HEK293 (cell line): ENCODE data around the gene GPX4.

Source experiments
- BCL11A ChIP-seq: fragments of 450-650 bp; formaldehyde crosslinking; IDR thresholded peaks from 2 replicates; pipeline ENCODE4 v1.5.1; 2016; ENCODE audit warnings: low read depth, missing biosample characterization, missing genetic modification characterization
- BCL11B ChIP-seq: fragments of 450-650 bp; formaldehyde crosslinking; IDR thresholded peaks from 2 replicates; pipeline ENCODE4 v1.5.1; 2016; ENCODE audit warnings: low read depth, missing biosample characterization, missing genetic modification characterization
- GLI4 ChIP-seq: fragments of 450-650 bp; formaldehyde crosslinking; IDR thresholded peaks from 2 replicates; pipeline ENCODE4 v1.5.1; 2016; ENCODE audit warnings: missing biosample characterization, missing genetic modification characterization
- GLIS1 ChIP-seq: fragments of 450-650 bp; formaldehyde crosslinking; IDR thresholded peaks from 2 replicates; pipeline ENCODE4 v1.5.1; 2016; ENCODE audit warnings: missing biosample characterization, missing genetic modification characterization
- KLF1 ChIP-seq: fragments of 450-650 bp; formaldehyde crosslinking; IDR thresholded peaks from 2 replicates; pipeline ENCODE4 v1.5.1; 2016; ENCODE audit warnings: missing biosample characterization, missing genetic modification characterization
- KLF10 ChIP-seq: fragments of 450-650 bp; IDR thresholded peaks from 2 replicates; pipeline ENCODE4 v1.5.1; 2018; ENCODE audit warnings: missing biosample characterization, mild to moderate bottlenecking, missing genetic modification characterization
- MYNN ChIP-seq: fragments of 450-650 bp; formaldehyde crosslinking; IDR thresholded peaks from 2 replicates; pipeline ENCODE4 v1.5.1; 2016; ENCODE audit warnings: missing biosample characterization, missing genetic modification characterization, borderline replicate concordance
- OVOL3 ChIP-seq: fragments of 450-650 bp; formaldehyde crosslinking; IDR thresholded peaks from 2 replicates; pipeline ENCODE4 v1.5.1; 2016; ENCODE audit warnings: missing biosample characterization, missing genetic modification characterization
- RBAK ChIP-seq: fragments of 450-650 bp; formaldehyde crosslinking; IDR thresholded peaks from 2 replicates; pipeline ENCODE4 v1.5.1; 2016; ENCODE audit warnings: missing biosample characterization, missing genetic modification characterization
- SP2 ChIP-seq: fragments of 450-650 bp; formaldehyde crosslinking; IDR thresholded peaks from 2 replicates; pipeline ENCODE4 v1.5.1; 2016; ENCODE audit warnings: missing biosample characterization, missing genetic modification characterization
- ZBTB21 ChIP-seq: fragments of 450-650 bp; formaldehyde crosslinking; IDR thresholded peaks from 2 replicates; pipeline ENCODE4 v1.5.1; 2017; ENCODE audit warnings: missing biosample characterization, missing genetic modification characterization
- ZFP41 ChIP-seq: fragments of 450-650 bp; formaldehyde crosslinking; IDR thresholded peaks from 2 replicates; pipeline ENCODE4 v1.5.1; 2016; ENCODE audit warnings: missing biosample characterization, missing genetic modification characterization, borderline replicate concordance
- ZIC2 ChIP-seq: fragments of 450-650 bp; formaldehyde crosslinking; IDR thresholded peaks from 2 replicates; pipeline ENCODE4 v1.5.1; 2016; ENCODE audit warnings: missing biosample characterization, missing genetic modification characterization
- ZNF114 ChIP-seq: fragments of 450-650 bp; formaldehyde crosslinking; IDR thresholded peaks from 2 replicates; pipeline ENCODE4 v1.5.0; 2017; ENCODE audit warnings: missing biosample characterization, missing genetic modification characterization
- ZNF140 ChIP-seq: fragments of 450-650 bp; formaldehyde crosslinking; IDR thresholded peaks from 2 replicates; pipeline ENCODE4 v1.5.1; 2016; ENCODE audit warnings: missing biosample characterization, missing genetic modification characterization
- ZNF169 ChIP-seq: fragments of 450-650 bp; formaldehyde crosslinking; IDR thresholded peaks from 2 replicates; pipeline ENCODE4 v1.5.1; 2016; ENCODE audit warnings: missing biosample characterization, missing genetic modification characterization
- ZNF175 ChIP-seq: fragments of 450-650 bp; formaldehyde crosslinking; IDR thresholded peaks from 2 replicates; pipeline ENCODE4 v1.5.1; 2016; ENCODE audit warnings: missing biosample characterization, missing genetic modification characterization
- ZNF184 ChIP-seq: fragments of 450-650 bp; IDR thresholded peaks from 2 replicates; pipeline ENCODE4 v1.5.1; 2018; ENCODE audit warnings: missing biosample characterization, mild to moderate bottlenecking, missing genetic modification characterization
- ZNF221 ChIP-seq: fragments of 450-650 bp; formaldehyde crosslinking; IDR thresholded peaks from 2 replicates; pipeline ENCODE4 v1.5.1; 2017; ENCODE audit warnings: missing biosample characterization, missing genetic modification characterization, borderline replicate concordance
- ZNF292 ChIP-seq: fragments of 450-650 bp; formaldehyde crosslinking; IDR thresholded peaks from 2 replicates; pipeline ENCODE4 v1.5.1; 2016; ENCODE audit warnings: low read depth, missing biosample characterization, missing genetic modification characterization, borderline replicate concordance
- ZNF341 ChIP-seq: fragments of 450-650 bp; formaldehyde crosslinking; IDR thresholded peaks from 2 replicates; pipeline ENCODE4; 2016; ENCODE audit warnings: low read depth, missing biosample characterization, missing genetic modification characterization
- ZNF366 ChIP-seq: fragments of 450-650 bp; formaldehyde crosslinking; conservative IDR thresholded peaks from 2 replicates; pipeline ENCODE4 v1.5.1; 2016; ENCODE audit warnings: missing biosample characterization, missing genetic modification characterization
- ZNF473 ChIP-seq: fragments of 450-650 bp; formaldehyde crosslinking; IDR thresholded peaks from 2 replicates; pipeline ENCODE4 v1.5.1; 2017; ENCODE audit warnings: missing biosample characterization, missing genetic modification characterization
- ZNF48 ChIP-seq: fragments of 450-650 bp; formaldehyde crosslinking; IDR thresholded peaks from 2 replicates; pipeline ENCODE4 v1.5.1; 2016; ENCODE audit warnings: missing biosample characterization, missing genetic modification characterization
- ZNF510 ChIP-seq: fragments of 450-650 bp; formaldehyde crosslinking; IDR thresholded peaks from 2 replicates; pipeline ENCODE4 v1.5.1; 2018; ENCODE audit warnings: mild to moderate bottlenecking, missing genetic modification characterization, missing biosample characterization; ENCODE audit not compliant: insufficient replicate concordance
- ZNF529 ChIP-seq: fragments of 450-650 bp; formaldehyde crosslinking; IDR thresholded peaks from 2 replicates; pipeline ENCODE4 v1.5.1; 2017; ENCODE audit warnings: missing genetic modification characterization, missing biosample characterization; ENCODE audit not compliant: insufficient replicate concordance
- ZNF555 ChIP-seq: fragments of 450-650 bp; formaldehyde crosslinking; conservative IDR thresholded peaks from 2 replicates; pipeline ENCODE4 v1.5.1; 2017; ENCODE audit warnings: missing biosample characterization, mild to moderate bottlenecking, missing genetic modification characterization, inconsistent platforms
- ZNF701 ChIP-seq: fragments of 450-650 bp; formaldehyde crosslinking; IDR thresholded peaks from 2 replicates; pipeline ENCODE4 v1.5.1; 2016; ENCODE audit warnings: missing biosample characterization, missing genetic modification characterization
- ZXDB ChIP-seq: fragments of 450-650 bp; formaldehyde crosslinking; IDR thresholded peaks from 2 replicates; pipeline ENCODE4 v1.5.1; 2016; ENCODE audit warnings: missing biosample characterization, missing genetic modification characterization
- TF ChIP-seq, protein P1 (sequence below): fragments of 450-650 bp; formaldehyde crosslinking; IDR thresholded peaks from 2 replicates; pipeline ENCODE4 v1.5.1; 2016; ENCODE audit warnings: missing biosample characterization, missing genetic modification characterization
- TF ChIP-seq, protein P2 (sequence below): fragments of 450-650 bp; formaldehyde crosslinking; IDR thresholded peaks from 2 replicates; pipeline ENCODE4 v1.5.1; 2016; ENCODE audit warnings: missing biosample characterization, missing genetic modification characterization
- TF ChIP-seq, protein P3 (sequence below): fragments of 450-650 bp; formaldehyde crosslinking; IDR thresholded peaks from 2 replicates; pipeline ENCODE4 v1.5.1; 2016; ENCODE audit warnings: missing biosample characterization, missing genetic modification characterization
- TF ChIP-seq, protein P4 (sequence below): sonication (generic); formaldehyde crosslinking; IDR thresholded peaks from 2 replicates; pipeline ENCODE4 v1.8.1; 2022; ENCODE audit warnings: mild to moderate bottlenecking, moderate library complexity, missing genetic modification reagents
- TF ChIP-seq, protein P5 (sequence below): fragments of 450-650 bp; formaldehyde crosslinking; IDR thresholded peaks from 2 replicates; pipeline ENCODE4 v1.5.1; 2017; ENCODE audit warnings: missing biosample characterization, mild to moderate bottlenecking, missing genetic modification characterization, moderate library complexity

The GPX4 gene

DNA sequence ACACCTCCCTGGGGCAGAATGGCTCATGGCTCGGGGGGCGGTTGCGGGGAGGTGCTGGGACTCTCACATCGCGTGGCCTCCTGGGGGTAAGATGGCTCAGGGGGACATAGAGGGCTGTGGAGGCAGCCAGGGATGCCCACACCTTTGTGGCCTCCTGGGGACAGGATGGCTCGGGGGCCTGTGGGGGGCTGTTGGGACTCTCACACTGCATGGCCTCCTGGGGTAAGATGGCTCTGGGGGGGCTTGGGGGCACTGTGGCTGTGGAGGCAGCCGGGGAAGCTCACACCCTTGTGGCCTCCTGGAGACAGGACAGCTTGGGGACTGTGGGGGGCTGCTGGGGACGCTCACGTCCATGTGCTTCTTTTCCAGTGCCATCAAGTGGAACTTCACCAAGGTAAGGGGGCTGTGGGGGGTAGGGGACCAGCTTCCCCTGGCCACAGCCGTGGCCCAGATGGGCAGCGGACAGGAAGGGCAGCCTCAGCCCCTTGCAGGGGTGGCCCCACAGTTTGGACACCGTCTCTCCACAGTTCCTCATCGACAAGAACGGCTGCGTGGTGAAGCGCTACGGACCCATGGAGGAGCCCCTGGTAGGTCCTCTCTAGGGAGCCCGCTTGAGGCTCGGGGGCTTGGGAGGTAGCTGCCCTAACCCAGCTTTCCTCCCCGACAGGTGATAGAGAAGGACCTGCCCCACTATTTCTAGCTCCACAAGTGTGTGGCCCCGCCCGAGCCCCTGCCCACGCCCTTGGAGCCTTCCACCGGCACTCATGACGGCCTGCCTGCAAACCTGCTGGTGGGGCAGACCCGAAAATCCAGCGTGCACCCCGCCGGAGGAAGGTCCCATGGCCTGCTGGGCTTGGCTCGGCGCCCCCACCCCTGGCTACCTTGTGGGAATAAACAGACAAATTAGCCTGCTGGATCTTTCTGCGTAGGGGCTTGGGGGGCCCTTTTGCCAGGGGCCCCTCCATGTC, 2.4 kb downstream of the GPX4 start (continued):
- no peak for TF ChIP-seq SP2 (tag by site-specific recombination)
- TF ChIP-seq ZNF169 (tag by site-specific recombination): no peak
- TF ChIP-seq BCL11B (tag by site-specific recombination): no peak
- no peak for TF ChIP-seq ZNF140
- TF ChIP-seq, protein P1, sequence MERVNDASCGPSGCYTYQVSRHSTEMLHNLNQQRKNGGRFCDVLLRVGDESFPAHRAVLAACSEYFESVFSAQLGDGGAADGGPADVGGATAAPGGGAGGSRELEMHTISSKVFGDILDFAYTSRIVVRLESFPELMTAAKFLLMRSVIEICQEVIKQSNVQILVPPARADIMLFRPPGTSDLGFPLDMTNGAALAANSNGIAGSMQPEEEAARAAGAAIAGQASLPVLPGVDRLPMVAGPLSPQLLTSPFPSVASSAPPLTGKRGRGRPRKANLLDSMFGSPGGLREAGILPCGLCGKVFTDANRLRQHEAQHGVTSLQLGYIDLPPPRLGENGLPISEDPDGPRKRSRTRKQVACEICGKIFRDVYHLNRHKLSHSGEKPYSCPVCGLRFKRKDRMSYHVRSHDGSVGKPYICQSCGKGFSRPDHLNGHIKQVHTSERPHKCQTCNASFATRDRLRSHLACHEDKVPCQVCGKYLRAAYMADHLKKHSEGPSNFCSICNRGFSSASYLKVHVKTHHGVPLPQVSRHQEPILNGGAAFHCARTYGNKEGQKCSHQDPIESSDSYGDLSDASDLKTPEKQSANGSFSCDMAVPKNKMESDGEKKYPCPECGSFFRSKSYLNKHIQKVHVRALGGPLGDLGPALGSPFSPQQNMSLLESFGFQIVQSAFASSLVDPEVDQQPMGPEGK (tag by site-specific recombination): peak; percentile 59
- peak; percentile 99 for TF ChIP-seq GLIS1 (tag by site-specific recombination)
- TF ChIP-seq ZBTB21: no peak
- no peak for TF ChIP-seq ZNF555
- TF ChIP-seq, protein P2, sequence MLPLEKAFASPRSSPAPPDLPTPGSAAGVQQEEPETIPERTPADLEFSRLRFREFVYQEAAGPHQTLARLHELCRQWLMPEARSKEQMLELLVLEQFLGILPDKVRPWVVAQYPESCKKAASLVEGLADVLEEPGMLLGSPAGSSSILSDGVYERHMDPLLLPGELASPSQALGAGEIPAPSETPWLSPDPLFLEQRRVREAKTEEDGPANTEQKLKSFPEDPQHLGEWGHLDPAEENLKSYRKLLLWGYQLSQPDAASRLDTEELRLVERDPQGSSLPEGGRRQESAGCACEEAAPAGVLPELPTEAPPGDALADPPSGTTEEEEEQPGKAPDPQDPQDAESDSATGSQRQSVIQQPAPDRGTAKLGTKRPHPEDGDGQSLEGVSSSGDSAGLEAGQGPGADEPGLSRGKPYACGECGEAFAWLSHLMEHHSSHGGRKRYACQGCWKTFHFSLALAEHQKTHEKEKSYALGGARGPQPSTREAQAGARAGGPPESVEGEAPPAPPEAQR (tag by site-specific recombination): no peak
- peak; percentile 63 for TF ChIP-seq ZIC2 (tag by site-specific recombination)
- TF ChIP-seq ZNF341 (tag by site-specific recombination): peak; percentile 25; the same call in 1 of the 2 replicates
- TF ChIP-seq ZNF221: no peak
- no peak for TF ChIP-seq RBAK
- TF ChIP-seq ZNF529 (tag by site-specific recombination): no peak
- TF ChIP-seq ZNF473 (tag by site-specific recombination): no peak
- TF ChIP-seq ZNF114 (tag by site-specific recombination): no peak
- no peak for TF ChIP-seq ZNF292 (tag by site-specific recombination)
- TF ChIP-seq KLF10 (tag by site-specific recombination): no peak
- TF ChIP-seq, protein P3, sequence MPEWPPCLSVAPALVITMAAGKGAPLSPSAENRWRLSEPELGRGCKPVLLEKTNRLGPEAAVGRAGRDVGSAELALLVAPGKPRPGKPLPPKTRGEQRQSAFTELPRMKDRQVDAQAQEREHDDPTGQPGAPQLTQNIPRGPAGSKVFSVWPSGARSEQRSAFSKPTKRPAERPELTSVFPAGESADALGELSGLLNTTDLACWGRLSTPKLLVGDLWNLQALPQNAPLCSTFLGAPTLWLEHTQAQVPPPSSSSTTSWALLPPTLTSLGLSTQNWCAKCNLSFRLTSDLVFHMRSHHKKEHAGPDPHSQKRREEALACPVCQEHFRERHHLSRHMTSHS (tag by site-specific recombination): no peak
- TF ChIP-seq, protein P4, sequence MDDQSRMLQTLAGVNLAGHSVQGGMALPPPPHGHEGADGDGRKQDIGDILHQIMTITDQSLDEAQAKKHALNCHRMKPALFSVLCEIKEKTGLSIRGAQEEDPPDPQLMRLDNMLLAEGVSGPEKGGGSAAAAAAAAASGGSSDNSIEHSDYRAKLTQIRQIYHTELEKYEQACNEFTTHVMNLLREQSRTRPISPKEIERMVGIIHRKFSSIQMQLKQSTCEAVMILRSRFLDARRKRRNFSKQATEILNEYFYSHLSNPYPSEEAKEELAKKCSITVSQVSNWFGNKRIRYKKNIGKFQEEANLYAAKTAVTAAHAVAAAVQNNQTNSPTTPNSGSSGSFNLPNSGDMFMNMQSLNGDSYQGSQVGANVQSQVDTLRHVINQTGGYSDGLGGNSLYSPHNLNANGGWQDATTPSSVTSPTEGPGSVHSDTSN (CRISPR knock-in tag): no peak
- no peak for TF ChIP-seq OVOL3
- no peak for TF ChIP-seq ZNF175
- TF ChIP-seq KLF1: peak; percentile 44; the same call in 1 of the 2 replicates
- TF ChIP-seq BCL11A (tag by site-specific recombination): no peak
- no peak for TF ChIP-seq MYNN (tag by site-specific recombination)
- no peak for TF ChIP-seq GLI4
- TF ChIP-seq ZNF701 (tag by site-specific recombination): no peak
- no peak for TF ChIP-seq ZNF510
- TF ChIP-seq ZNF48 (tag by site-specific recombination): no peak
- TF ChIP-seq ZNF184 (tag by site-specific recombination): no peak
- TF ChIP-seq, protein P5, sequence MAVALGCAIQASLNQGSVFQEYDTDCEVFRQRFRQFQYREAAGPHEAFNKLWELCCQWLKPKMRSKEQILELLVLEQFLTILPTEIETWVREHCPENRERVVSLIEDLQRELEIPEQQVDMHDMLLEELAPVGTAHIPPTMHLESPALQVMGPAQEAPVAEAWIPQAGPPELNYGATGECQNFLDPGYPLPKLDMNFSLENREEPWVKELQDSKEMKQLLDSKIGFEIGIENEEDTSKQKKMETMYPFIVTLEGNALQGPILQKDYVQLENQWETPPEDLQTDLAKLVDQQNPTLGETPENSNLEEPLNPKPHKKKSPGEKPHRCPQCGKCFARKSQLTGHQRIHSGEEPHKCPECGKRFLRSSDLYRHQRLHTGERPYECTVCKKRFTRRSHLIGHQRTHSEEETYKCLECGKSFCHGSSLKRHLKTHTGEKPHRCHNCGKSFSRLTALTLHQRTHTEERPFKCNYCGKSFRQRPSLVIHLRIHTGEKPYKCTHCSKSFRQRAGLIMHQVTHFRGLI (tag by site-specific recombination): 0 out of 2 replicates have a peak, but pooled peaks have one; percentile 63
- TF ChIP-seq ZNF366 (tag by site-specific recombination): no peak
- no peak for TF ChIP-seq ZFP41 (tag by site-specific recombination)
- 0 out of 2 replicates have a peak, but pooled peaks have one; percentile 6 for TF ChIP-seq ZXDB (tag by site-specific recombination)
